DLD1 (cell line): ENCODE measurements around the gene DDX41.

Experiments used
- in situ Hi-C: cut with HindIII; loops from 2 replicates; pipeline ENCODE4 v1.10.0; 2017; ENCODE audit warnings: low sequenced_read_pairs

DDX41 gene

GRCh38 chr5:177471610-177472356, 45.0 kb downstream of the DDX41 start:
- in situ Hi-C loops = no loop called here

GRCh38 chr5:177470759-177471536, 45.8 kb downstream of the DDX41 start:
- in situ Hi-C loops = no loop called here

- in situ Hi-C loops = no loop called here
Measured at GRCh38 chr5:177469750-177470525, 46.8 kb downstream of the DDX41 start.

- in situ Hi-C loops = no loop called here
Measured at GRCh38 chr5:177468685-177469628, 47.8 kb downstream of the DDX41 start.

GRCh38 chr5:177468329-177468684, 48.5 kb downstream of the DDX41 start:
- in situ Hi-C loops = no loop called here

- in situ Hi-C loops = no loop called here
Measured at GRCh38 chr5:177467436-177467835, 49.3 kb downstream of the DDX41 start.

- in situ Hi-C loops = no loop called here
Measured at GRCh38 chr5:177466861-177467260, 49.9 kb downstream of the DDX41 start.

- in situ Hi-C loops = no loop called here
Measured at GRCh38 chr5:177465044-177465443, 51.7 kb downstream of the DDX41 start.

- in situ Hi-C loops = no loop called here
Measured at GRCh38 chr5:177462021-177462670, 54.6 kb downstream of the DDX41 start.
